Fibroblast of upper back skin (primary cell): Measurements from ENCODE around the gene TMEM14A.
"Not testable (repeated sequence)": the region's sequence is repeated elsewhere in the genome, so short reads cannot be mapped to it uniquely, and the experiment has no call there.

Source experiments
- DNase-seq: peaks from one replicate; pipeline ENCODE4 v3.0.0-alpha.2; 2013

Gene TMEM14A

GRCh38 chr6:52670502-52671409 lies at the start of gene TMEM14A:
TSS of gene TMEM14A (plus strand) at chr6:52671113. CDS start at chr6:52677103, 5,990 bp downstream.
- peak; percentile 90 for DNase-seq

DNA sequence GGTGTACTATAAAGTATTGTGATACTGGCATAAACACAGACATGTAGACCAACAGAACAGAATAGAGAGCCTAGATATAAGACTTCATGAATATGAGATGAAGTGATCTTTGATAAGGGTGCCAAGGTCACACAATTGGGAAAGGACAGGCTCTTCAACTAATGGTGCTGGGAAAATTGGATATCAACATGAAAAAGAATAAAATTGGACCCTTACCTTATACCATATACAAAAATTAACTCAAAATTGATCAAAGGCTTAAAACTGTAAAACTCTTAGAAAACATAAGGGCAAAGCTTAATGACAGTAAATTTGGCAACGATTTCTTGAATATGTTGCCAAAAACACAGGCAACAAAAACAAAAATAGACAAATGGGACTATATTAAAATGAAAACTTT lies 49.3 kb upstream of the TMEM14A start:
- DNase-seq = no peak

DNA sequence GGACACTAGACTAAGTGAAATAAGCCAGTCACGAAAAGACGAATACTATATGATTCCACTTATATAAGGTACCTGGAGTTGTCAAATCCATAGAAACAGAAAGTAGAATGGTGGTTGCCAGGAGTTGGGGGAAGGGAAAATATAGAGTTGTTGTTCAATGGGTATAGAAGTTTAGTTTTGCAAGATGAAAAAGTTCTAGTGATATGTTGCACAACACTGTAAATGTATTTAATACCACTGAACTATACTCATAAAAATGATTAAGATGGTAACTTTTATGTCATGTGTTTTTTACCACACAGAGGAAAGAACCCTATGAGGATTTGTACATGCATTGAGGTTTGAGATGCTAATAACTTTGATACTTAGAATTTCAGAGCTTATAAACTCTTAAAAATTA lies 48.1 kb upstream of the TMEM14A start:
- DNase-seq = no peak

DNA sequence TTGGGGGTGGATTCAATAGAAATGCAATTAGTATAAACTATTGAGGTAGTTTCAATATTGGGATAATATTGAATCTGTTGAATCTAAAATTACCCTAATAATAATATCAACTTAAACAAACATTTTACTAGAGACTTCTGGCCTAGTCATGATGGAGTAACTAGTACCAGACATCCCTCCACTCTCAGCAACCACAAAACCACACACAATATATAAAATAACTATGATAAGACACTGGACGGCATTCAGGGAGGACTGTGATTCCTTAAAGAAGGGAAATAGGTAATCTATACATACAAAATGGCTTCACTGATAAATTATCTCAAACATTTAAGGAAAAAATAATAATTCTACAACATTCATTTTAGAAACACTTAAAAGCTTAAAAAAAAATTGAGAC lies 38.9 kb upstream of the TMEM14A start:
- no peak for DNase-seq

DNA sequence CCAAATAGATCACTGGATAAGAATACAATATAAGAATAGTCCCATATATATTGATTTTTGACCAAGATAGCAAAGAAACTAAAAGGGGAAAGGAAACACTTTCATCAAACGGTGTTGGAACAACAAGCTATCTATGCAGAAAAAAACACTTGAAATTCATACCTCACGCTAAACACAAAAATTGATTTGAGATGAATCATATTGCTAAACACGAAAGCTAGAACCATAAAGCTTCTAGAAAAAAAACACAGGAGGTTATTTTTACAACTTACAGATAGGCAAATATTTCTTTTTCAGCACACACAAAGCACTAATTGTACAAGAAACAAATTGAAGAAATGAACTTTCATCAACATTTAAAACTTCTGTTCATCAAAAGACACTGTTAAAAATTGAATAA lies 36.7 kb upstream of the TMEM14A start:
- no peak for DNase-seq

DNA sequence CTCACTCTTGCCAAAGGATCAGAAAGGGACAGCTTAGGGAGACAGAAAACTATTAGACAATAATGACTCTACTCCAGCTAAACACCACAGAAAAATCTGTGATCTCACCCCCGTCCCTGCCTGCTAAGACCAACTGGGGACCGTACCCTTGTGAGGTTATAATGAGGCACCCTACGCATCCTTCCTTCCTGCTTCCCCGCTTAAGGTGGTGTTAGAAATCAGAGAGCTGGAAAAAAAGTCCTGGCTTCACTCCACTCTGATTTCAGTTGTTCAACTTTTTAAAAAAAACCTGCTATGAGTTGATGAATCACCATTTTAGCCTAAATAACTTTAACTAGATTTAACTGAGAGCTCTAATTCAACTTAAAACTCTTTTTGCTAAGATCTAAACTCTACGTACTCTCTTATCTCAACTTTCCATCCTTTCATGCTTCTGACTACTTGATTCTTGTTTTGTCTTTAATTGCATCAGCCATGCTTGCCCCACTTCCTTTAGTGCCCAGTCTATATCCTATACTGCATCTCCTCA lies 35.8 kb upstream of the TMEM14A start:
- no peak for DNase-seq

DNA sequence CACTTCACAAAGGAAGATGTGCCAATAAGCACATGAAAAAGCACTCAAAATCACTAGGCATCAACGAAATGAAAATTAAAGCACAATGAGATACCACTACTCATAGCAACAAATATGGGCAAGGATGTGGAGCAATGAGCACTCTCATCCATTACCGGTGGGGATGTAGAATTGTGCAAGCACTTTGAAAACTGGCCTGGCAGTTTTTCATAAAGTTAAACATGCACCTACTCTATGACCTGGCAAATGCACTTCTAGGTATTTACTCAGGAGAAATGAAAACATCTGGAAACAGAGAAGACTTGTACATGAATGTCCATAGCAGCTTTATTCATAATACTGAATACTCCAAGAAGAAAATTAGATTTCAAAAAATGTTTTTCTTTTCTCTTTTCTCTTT lies 34.1 kb upstream of the TMEM14A start:
- DNase-seq = no peak

DNA sequence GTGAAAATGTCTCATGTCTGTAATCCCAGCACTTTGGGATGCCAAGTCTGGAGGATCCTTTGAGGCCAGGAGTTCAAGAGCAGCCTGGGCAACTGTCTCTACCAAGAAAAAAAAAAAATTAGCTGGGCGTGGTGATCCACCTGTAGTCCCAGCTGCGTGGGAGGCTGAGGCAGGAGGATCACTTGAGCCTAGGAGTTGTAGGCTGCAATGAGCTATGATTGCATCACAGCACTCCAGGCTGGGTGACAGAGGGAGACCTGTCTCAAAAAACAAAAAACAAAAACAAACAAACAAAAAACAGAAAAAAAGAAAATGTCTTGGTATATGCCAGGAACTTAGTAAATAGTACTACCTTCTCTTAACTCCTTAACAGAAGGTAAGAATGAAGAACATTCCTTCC lies 31.4 kb upstream of the TMEM14A start:
- no peak for DNase-seq

GRCh38 chr6:52640170-52640569 lies 30.7 kb upstream of the TMEM14A start:
- no peak for DNase-seq

DNA sequence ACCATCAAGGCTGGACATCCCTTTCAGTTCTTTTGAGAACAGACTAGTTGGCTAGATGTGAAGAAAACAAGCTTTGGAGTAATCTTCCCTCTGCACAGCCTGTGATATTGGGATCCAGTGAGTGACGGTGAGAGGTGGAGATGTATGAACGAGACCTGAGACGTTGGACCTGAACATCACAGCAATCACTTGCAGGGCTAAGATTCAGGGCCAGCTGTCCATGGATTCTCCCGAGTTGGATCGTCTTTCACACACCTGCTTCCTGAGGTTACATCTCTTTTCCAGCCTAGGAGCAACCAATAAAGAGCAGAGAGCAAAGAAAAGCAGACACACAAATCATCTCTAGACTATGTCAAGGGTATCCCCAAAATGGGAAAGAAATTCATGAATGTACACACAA lies 30.0 kb upstream of the TMEM14A start:
- DNase-seq = no peak

GRCh38 chr6:52641388-52641787 lies 29.5 kb upstream of the TMEM14A start:
- no peak for DNase-seq

- DNase-seq = no peak
Measured at GRCh38 chr6:52641826-52642225, 29.1 kb upstream of the TMEM14A start.

GRCh38 chr6:52642368-52642767 lies 28.5 kb upstream of the TMEM14A start:
- DNase-seq = no peak

GRCh38 chr6:52643158-52643557 lies 27.8 kb upstream of the TMEM14A start:
- no peak for DNase-seq

- DNase-seq = no peak
Measured at GRCh38 chr6:52644253-52644652, 26.7 kb upstream of the TMEM14A start.

DNA sequence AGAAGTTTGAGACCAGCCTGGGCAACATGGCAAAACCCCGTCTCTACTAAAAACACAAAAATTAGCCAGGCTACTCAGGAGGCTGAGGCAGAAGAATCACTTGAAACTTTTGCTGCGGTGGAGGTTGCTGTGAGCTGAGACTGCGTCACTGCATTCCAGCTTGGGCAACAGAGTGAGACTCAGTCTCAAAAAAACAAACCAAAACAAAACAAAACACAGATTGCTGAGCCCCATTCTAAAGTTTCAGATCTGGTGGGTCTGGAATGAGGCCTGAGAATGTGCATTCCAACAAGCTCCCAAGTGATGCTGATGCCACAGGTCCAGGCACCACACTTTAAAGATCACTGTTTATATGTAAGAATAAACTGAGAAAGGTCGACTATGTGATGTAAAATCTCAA lies 24.9 kb upstream of the TMEM14A start:
- DNase-seq = no peak

GRCh38 chr6:52647199-52647598 lies 23.7 kb upstream of the TMEM14A start:
- DNase-seq = peak; percentile 71

DNA sequence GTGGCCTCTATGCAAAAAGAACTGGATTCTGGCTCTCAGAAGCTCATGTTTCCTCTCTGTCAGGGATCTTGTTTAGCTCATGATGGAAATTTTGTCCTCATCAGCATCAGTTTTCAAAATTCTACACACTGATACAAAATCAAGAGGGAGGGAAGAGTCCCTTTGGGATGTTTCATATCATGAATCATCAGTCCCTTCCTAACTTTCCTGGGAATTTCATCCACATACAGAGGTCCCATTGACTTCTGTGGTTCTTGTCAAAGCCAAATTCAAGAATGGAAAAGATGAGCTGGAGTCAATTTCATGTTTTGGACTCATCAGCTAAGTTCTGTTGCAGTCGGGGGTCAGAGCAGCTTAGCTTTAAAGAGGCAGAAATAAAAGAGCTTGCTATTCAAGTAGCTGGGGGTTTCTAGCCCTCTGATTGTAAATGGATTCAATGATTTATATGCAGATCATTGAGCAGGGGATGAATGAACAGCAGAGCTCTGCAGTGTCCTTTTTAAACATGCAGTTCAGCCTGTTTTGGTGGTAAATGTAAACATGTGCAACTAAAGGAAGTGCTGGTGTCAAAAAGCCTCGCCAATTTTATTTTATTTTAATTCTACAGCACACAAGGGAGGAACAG lies 21.3 kb upstream of the TMEM14A start:
- DNase-seq = peak; percentile 60

DNA sequence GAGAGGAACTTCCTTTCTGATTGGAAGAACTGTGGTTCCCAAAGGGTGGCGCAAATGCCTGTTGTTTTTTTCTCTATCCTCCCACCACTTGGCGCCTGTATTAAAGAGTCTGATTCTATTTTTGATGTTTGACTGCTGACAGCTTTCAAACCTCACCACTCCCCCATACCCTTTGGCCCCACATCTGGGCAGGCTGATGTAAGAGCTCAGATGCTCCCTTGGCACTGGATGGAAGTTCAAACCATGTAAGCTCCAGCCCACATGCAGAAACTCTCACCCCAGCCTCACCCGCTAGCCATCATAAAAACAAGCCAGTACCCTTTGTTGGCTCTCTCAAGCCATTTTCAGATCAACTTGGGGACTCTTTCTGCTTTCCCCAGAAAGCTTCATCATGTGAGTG lies 20.0 kb upstream of the TMEM14A start:
- DNase-seq = no peak

DNA sequence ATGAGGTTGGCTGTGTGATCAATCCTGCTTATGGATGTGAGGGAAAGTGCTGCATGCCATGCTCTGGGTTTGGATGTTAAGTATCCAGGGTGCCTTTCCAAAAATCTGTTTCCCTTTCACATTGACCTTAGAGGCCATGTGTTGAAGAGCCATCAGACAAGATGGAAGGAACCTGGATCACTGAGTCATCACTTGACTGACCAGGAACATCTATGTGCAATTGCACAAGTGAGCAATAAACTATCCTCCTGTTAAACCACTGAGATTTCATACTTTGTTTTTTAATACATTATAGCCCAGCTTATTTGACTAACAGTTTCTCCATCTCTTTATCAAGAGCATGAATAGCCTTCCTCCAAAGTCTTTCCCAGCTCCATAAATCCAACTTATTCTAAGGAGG lies 17.8 kb upstream of the TMEM14A start:
- no peak for DNase-seq

- DNase-seq = no peak
Measured at GRCh38 chr6:52654007-52654406, 16.9 kb upstream of the TMEM14A start.

- no peak for DNase-seq
Measured at GRCh38 chr6:52654592-52654991, 16.3 kb upstream of the TMEM14A start.

GRCh38 chr6:52655941-52656340 lies 15.0 kb upstream of the TMEM14A start:
- DNase-seq = not testable (repeated sequence)

DNA sequence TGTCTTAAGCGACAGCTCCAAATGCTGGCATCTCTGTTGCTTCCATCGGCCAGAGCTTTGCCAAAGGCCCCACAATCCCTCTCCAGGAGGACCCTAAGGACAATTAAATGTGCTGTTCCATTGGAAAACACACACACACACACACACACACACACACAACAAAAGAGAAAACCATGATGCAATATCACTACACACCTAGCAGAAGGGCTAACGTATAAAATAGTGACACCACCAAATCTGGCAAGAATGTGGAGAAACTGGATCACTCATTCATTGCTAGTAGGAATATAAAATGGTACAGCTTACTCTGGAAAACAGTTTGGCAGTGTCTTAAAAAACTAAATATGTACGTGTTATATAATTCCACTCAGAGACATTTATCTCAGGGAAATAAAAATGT lies 13.0 kb upstream of the TMEM14A start:
- DNase-seq = no peak
